Left renal cortex interstitium (tissue), 4 donors: Measurements from ENCODE around the gene DHX8. TPM values are rescaled to one million over a fixed set of nuclear protein-coding genes. Genes with fewer than 3 reads are reported as not detected.
"Not testable (repeated sequence)": the region's sequence is repeated elsewhere in the genome, so short reads cannot be mapped to it uniquely, and the experiment has no call there.

ENCODE experiments used
- DNase-seq, 4 donors: peaks; one replicate each; pipeline ENCODE4 v3.0.0-alpha.2; 2013; ENCODE audit warnings: low read depth in 4 of 4, low spot score in 2 of 4, missing footprints in 1 of 4
- polyA plus RNA-seq, 4 donors: library from polyadenylated mRNA; unstranded; fragments of 120-200 nt; gene quantifications; one replicate each; pipeline ENCODE4 v1.2.1, GENCODE V29; 2013; ENCODE audit not compliant: insufficient read length in 4 of 4

The DHX8 gene
- polyA plus RNA-seq, 4 donors = 39.7 to 49.0 (median 41.5) TPM

DNA sequence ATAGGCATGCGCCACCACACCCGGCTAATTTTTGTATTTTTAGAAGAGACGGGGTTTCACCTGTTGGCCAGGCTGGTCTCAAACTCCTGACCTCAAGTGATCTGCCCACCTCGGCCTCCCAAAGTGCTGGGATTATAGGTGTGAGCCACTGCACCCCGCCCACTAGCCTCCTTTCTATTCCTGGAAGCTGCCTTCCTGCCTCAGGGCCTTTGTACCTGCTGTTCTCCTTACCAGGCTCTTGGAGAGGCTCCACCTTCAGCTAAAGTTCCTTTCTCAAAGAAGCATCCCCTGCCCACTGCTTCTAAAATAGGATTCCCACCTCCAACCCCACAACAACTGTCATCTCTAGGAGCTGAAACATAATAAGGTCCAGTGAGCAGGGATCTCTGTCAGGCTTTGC is 23.9 kb upstream of the DHX8 start:
- not testable (repeated sequence) for DNase-seq

DNA sequence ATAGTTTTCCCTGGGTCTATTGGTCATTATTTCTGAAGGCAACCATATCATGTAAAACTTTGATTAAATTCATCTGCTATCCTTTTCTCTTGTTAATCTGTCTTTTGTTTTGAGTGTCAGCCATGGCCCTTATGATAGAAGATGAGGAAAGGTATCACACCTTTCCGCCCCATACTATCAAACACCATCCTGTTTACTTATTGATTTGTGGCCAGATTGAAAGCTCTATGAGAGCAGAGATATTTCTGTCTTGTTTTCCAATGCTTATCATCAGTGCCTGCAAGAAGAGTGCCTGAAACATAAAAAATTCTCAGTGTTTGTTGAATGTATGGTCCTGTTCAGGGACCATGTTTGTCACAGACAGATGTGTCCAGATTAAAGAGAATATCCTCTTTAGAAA is 22.6 kb upstream of the DHX8 start:
- no peak for DNase-seq

- DNase-seq = not testable (repeated sequence)
These were observed 21.2 kb upstream of the DHX8 start for GRCh38 chr17:43462569-43462968.

- DNase-seq = no peak
These were observed 20.5 kb upstream of the DHX8 start for GRCh38 chr17:43463241-43463640.

- DNase-seq = no peak
These were observed 19.7 kb upstream of the DHX8 start for GRCh38 chr17:43464046-43464445.

DNA sequence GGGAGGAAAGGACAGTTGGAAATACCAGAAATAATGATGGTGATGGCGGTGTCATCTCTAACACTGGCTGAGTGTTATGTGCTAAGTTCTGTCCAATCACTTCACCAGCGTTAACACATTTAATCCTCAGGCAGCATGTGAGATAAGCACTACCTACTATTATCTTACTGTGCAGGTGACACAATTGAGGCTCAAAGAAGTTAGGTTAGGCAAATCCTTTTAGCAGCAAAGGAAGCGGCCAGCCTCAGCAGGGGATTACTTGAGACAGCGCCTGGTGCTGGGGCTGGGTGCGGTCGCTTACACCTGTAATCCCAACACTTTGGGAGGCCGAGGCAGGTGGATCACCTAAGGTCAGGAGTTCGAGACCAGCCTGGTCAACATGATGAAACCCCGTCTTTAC is 18.7 kb upstream of the DHX8 start:
- no peak for DNase-seq

- DNase-seq = no peak
These were observed 15.7 kb upstream of the DHX8 start for GRCh38 chr17:43467981-43468581.

DNA sequence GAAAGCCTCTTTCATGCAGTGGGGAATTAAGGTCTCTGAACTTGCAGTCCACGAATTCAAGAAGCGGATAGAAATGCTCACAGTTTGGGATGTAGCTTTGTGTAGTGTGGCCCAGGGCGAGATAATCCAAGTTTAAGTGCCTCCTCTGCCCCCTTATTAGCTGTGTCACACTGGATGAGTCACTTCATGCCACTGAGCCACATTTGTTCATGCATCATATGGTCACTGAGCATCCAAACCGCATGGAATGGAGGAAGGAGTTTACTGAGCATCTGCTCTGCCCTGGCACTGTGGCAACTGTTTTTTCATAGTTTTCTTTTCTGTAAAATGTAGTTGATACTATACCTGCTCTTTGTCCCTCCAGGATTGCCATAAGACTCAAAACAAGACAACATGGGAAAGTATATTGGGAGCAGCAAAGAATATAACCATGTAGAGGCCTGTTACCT is 15.1 kb upstream of the DHX8 start:
- no peak for DNase-seq

DNA sequence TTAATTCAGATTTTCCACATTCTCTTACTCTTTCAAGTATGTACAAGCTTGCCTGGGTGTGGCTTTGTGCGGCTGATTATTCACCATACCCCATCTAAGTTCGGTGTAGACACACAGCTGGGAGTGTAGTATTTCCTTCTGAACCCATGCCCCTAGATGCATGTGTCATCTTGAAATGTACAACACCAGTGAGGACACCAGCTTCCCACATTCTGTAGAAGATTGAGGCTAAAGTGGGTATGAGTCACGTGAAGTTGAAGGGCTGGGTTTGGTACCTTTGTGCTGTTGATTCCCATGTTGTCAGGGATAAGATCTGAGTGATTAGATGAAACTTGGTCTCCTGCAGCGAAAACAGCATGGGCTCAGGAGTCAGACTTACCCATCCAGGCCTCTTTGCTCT is 14.6 kb upstream of the DHX8 start:
- no peak for DNase-seq

- no peak for DNase-seq
These were observed 12.1 kb upstream of the DHX8 start for GRCh38 chr17:43471585-43472160.

DNA sequence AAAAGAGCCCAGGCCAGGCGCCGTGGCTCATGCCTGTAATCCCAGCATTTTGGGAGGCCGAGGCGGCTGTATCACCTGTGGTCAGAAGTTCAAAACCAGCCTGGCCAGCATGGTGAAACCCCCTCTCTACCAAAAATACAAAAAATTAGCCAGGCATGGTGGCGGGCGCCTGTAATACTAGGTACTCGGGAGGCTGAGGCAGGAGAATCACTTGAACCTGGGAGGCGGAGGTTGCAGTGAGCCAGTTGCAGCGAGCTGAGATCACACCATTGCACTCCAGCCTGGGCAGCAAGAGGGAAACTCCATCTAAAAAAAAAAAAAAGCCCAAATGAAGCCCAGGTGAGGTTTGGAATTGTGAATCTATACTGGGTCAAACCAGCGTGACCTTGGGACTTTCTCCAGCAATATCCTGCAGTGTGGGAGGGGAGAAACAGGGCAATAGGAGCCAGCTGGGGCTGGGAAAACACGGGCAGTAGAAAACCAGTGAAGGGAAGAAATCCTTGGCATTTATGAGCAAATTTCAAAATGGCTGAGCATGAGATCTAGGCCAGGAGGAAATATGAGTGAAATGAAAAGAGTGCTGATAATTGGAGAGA is 8.2 kb upstream of the DHX8 start:
- DNase-seq = no peak

DNA sequence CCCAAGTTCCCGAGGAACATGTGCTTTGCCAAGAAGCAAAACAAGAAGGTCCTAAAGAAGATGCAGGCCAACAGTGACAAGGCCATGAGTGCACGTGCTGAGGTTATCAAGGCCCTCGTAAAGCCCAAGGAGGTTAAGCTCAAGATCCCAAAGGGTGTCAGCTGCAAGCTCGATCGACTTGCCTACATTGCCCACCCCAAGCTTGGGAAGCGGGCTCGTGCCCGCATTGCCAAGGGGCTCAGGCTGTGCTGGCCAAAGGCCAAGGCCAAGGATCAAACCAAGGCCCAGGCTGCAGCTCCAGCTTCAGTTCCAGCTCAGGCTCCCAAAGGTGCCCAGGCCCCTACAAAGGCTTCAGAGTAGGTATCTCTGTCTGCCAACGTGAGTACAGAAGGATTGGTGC is 7.5 kb upstream of the DHX8 start:
- DNase-seq = not testable (repeated sequence)

GRCh38 chr17:43477832-43478634 is 5.7 kb upstream of the DHX8 start:
- DNase-seq = no peak

DNA sequence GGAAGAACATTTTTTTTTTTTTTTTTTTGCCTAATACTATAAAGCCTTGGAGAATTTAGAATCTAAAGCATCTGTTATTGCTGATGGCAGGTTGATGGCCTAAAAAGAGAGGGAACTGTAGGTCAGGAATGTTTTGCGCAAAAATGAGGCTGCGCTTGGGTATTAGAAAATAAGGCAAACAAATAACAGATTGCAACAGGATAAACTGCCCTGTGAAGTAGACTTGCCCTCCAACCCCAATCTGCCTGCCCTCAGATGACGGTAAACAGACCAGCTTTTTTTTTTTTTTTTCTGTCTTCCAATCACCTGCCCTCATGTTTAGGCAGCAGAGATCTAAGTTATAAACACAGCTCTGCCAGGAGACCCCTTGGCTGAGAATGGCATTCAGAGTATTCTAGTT is 3.8 kb upstream of the DHX8 start:
- DNase-seq = no peak

DNA sequence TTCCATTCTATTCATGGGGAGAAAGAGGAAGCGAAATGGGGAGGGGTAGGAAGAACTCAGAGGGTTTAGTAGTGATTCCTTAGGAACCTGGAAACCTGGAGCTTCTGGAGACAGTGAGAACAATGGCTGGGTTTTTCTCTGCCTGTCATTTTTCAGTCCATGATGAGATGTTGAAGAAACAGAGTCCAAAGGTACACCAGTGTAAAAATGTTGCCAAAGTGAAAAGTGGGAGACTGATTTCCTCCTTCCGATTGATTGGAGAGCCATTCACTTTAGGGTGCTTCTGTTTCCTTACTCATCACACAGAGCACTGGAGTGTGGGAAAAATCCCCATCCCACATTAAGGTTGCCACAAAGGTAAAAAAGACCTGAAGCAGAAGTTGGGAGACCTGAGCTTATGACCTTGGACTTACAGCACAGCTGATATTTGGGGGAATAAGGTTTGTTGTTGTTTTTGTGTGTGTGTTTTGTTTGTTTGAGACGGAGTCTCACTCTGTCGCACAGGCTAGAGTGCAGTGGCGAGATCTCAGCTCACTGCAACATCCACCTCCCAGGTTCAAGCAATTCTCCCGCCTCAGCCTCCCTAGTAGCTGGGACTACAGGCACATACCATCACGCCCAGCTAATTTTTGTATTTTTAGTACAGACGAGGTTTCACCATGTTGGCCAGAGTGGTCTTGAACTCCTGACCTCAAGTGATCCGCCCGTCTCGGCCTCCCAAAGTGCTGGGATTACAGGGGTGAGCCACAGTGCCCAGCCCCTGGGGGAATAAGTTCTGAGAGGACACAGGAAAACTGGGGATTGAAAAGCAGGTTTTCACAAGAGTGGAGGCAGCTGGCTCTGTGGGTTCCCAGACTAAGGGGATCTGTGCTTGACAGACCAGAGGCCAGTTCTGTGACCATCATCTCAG is 1.4 kb upstream of the DHX8 start:
- no peak for DNase-seq

GRCh38 chr17:43490621-43491020 is 6.8 kb downstream of the DHX8 start:
- no peak for DNase-seq

DNA sequence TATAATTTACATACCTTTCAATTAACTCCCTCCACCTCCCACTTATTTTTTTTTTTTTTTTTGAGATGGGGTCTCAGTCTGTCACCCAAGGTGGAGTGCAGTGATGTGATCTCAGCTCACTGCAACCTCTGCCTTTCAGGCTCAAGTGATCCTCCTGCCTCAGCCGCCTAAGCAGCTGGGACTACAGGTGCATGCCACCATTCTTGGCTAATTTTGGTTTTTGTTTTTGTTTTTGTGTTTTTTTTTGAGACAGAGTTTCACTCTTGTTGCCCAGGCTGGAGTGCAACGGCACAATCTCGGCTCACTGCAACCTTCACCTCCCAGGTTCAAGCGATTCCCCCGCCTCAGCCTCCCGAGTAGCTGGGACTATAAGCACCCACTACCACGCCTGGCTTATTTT is 25.7 kb downstream of the DHX8 start:
- not testable (repeated sequence) for DNase-seq

GRCh38 chr17:43511199-43511598 is 27.4 kb downstream of the DHX8 start:
- DNase-seq = not testable (repeated sequence)

DNA sequence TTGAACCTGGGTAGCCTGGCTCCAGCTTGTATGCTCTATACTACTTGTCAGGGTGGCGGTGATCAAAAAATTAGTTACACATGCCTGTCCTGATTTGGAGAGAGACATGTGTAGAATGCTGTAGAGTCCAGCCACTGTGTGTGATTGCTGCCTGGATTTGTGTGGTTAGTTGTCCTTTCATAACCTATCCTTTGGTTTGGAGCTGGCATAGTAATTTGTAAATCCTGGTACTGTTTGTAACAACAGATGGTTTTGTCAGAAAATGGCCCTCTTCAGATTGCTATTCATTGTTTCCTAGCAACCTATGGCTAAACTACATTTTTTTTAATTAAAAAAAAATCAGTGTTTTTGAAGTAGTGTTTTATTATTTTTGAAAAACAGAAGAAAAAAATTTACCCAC is 31.9 kb downstream of the DHX8 start:
- DNase-seq = no peak

GRCh38 chr17:43517161-43517560 is 33.4 kb downstream of the DHX8 start:
- DNase-seq = no peak
